RCC 7860 (cell line): ENCODE results near the gene GDE1.
"Not testable (repeated sequence)": the region's sequence is repeated elsewhere in the genome, so short reads cannot be mapped to it uniquely, and the experiment has no call there.

Experiments used
- DNase-seq: peaks from one replicate; pipeline ENCODE4 v3.0.0-alpha.2; 2015; ENCODE audit warnings: low spot score
- FAIRE-seq: peaks from 2 replicates; lab custom pipeline; 2012; peaks lifted over from hg19 to GRCh38; lab: Jason Lieb, UNC

The GDE1 gene

GRCh38 chr16:19521471-19522396, at the start of gene GDE1:
Gene GDE1, minus strand, starts transcription at chr16:19522098. Its CDS starts 134 bp downstream, at chr16:19521964.
- DNase-seq: peak; percentile 74
- FAIRE-seq: no peak

GRCh38 chr16:19567560-19567959, 45.7 kb upstream of the GDE1 start:
- FAIRE-seq (no peak), DNase-seq (no peak)

- FAIRE-seq (no peak), DNase-seq (no peak)
Measured at GRCh38 chr16:19566362-19566761, 44.5 kb upstream of the GDE1 start.

GRCh38 chr16:19563377-19563776, 41.5 kb upstream of the GDE1 start:
- FAIRE-seq (no peak), DNase-seq (no peak)

GRCh38 chr16:19560078-19560477, 38.2 kb upstream of the GDE1 start:
- no peak for DNase-seq
- no peak for FAIRE-seq

GRCh38 chr16:19559242-19559910, 37.5 kb upstream of the GDE1 start:
- DNase-seq (peak; percentile 49), FAIRE-seq (peak; percentile 47)

- DNase-seq (no peak), FAIRE-seq (no peak)
Measured at GRCh38 chr16:19555938-19556771, 34.3 kb upstream of the GDE1 start.

- FAIRE-seq (no peak), DNase-seq (peak; percentile 82)
Measured at GRCh38 chr16:19555186-19555937, 33.5 kb upstream of the GDE1 start, which contains the start of gene VPS35L. Gene VPS35L, plus strand, starts transcription at chr16:19555703. Its CDS starts 27 bp downstream, at chr16:19555730.

GRCh38 chr16:19549673-19550072, 27.8 kb upstream of the GDE1 start:
- no peak for DNase-seq
- FAIRE-seq: no peak

- FAIRE-seq: no peak
Measured at GRCh38 chr16:19548144-19548543, 26.2 kb upstream of the GDE1 start.

GRCh38 chr16:19543278-19543996, 21.5 kb upstream of the GDE1 start:
- not testable (repeated sequence) for FAIRE-seq, DNase-seq

More at GRCh38 chr16:19548144-19548543, 26.2 kb upstream of the GDE1 start:
- DNase-seq: no peak

- no peak for DNase-seq
- FAIRE-seq: no peak
Measured at GRCh38 chr16:19542138-19542821, 20.4 kb upstream of the GDE1 start.

GRCh38 chr16:19540241-19540970, 18.5 kb upstream of the GDE1 start:
- DNase-seq (no peak), FAIRE-seq (no peak)

GRCh38 chr16:19532601-19533000, 10.7 kb upstream of the GDE1 start:
- DNase-seq (no peak), FAIRE-seq (no peak)

GRCh38 chr16:19528666-19529065, 6.8 kb upstream of the GDE1 start:
- FAIRE-seq (no peak), DNase-seq (no peak)

- DNase-seq (no peak), FAIRE-seq (no peak)
Measured at GRCh38 chr16:19527161-19527560, 5.3 kb upstream of the GDE1 start.

GRCh38 chr16:19525385-19525723, 3.5 kb upstream of the GDE1 start:
- DNase-seq (no peak), FAIRE-seq (no peak)

- FAIRE-seq (no peak), DNase-seq (no peak)
Measured at GRCh38 chr16:19524616-19525384, 2.9 kb upstream of the GDE1 start.
